Fibroblast of lung (primary cell): ENCODE measurements around the gene AMY1B. TPM values are rescaled to one million over a fixed set of nuclear protein-coding genes. Genes with fewer than 3 reads are reported as not detected.
"Not testable (repeated sequence)": the region's sequence is repeated elsewhere in the genome, so short reads cannot be mapped to it uniquely, and the experiment has no call there.

Experiments used
- DNase-seq, 2 donors: peaks; one replicate each; pipeline versions ENCODE4 v3.0.0 to v3.0.0-alpha.2; 2010; ENCODE audit warnings: low read depth in 2 of 2
- H2AFZ ChIP-seq: 2 replicates; pipeline ENCODE4 v1.5.1; 2012; ENCODE audit warnings: low read length, control low read depth, inconsistent platforms
- H3K27ac ChIP-seq: 2 replicates; pipeline ENCODE4 v1.5.1; 2011; ENCODE audit warnings: low read length, control low read depth; ENCODE audit not compliant: insufficient read depth
- H3K27me3 ChIP-seq: 2 replicates; pipeline ENCODE4 v1.5.1; 2011; ENCODE audit warnings: mild to moderate bottlenecking, low read length; ENCODE audit not compliant: control insufficient read depth, insufficient read depth
- H3K36me3 ChIP-seq: 2 replicates; pipeline ENCODE4 v1.5.1; 2011; ENCODE audit warnings: low read length; ENCODE audit not compliant: control insufficient read depth, insufficient read depth
- H3K4me1 ChIP-seq: 2 replicates; pipeline ENCODE4 v1.5.1; 2011; ENCODE audit warnings: low read length; ENCODE audit not compliant: control insufficient read depth, insufficient read depth; ENCODE audit errors: extremely low read depth
- H3K4me2 ChIP-seq: 2 replicates; pipeline ENCODE4 v1.5.1; 2011; ENCODE audit warnings: low read length, control low read depth; ENCODE audit not compliant: insufficient read depth; ENCODE audit errors: extremely low read depth
- H3K4me3 ChIP-seq, 4 experiments: fragments of 200-600 bp in 1 of 4; sonication (generic) in 1 of 4; replicated peaks in 1 of 4; 2 replicates each; pipeline ENCODE4 v1.5.1; 2011 to 2016; ENCODE audit warnings: low read length in 4 of 4, low read depth in 3 of 4, mild to moderate bottlenecking in 3 of 4, control low read depth in 2 of 4, inconsistent platforms in 1 of 4, mixed read lengths in 1 of 4; ENCODE audit not compliant: insufficient read depth in 1 of 4; ENCODE audit errors: control extremely low read depth in 1 of 4
- H3K79me2 ChIP-seq: 2 replicates; pipeline ENCODE4 v1.5.1; 2012; ENCODE audit warnings: mild to moderate bottlenecking, low read length, inconsistent platforms; ENCODE audit not compliant: control insufficient read depth, insufficient read depth
- H3K9ac ChIP-seq: 2 replicates; pipeline ENCODE4 v1.5.1; 2011; ENCODE audit warnings: mild to moderate bottlenecking, low read length, control low read depth; ENCODE audit not compliant: insufficient read depth
- H3K9me3 ChIP-seq: 2 replicates; pipeline ENCODE4 v1.5.1; 2012; ENCODE audit warnings: low read depth, low read length; ENCODE audit not compliant: control insufficient read depth, insufficient read depth
- H4K20me1 ChIP-seq: 2 replicates; pipeline ENCODE4 v1.5.1; 2011; ENCODE audit warnings: low read length; ENCODE audit not compliant: control insufficient read depth, insufficient read depth; ENCODE audit errors: extremely low read depth
- polyA plus RNA-seq, 2 donors: library from polyadenylated mRNA; depleted of rRNA in 1 of 2; stranded (reverse) in 1 of 2; unstranded in 1 of 2; fragments of >200 nt; gene quantifications; 2 replicates each; pipeline ENCODE4 v1.2.1, GENCODE V29; 2011 to 2012; ENCODE audit warnings: missing spikeins in 1 of 2
- total RNA-seq: library from RNA; depleted of rRNA; stranded (reverse); fragments of >200 nt; gene quantifications from 2 replicates; pipeline ENCODE4 v1.2.1, GENCODE V29; 2014

Gene AMY1B
- total and polyA plus RNA-seq, 2 donors (not counting 1 experiment from before 2014, with no cell fraction given): not detected

GRCh38 chr1:103654133-103654532 lies 41.9 kb downstream of the AMY1B start:
- H4K20me1 ChIP-seq, H3K9me3 ChIP-seq, H3K4me2 ChIP-seq, H3K27me3 ChIP-seq, H3K4me3 ChIP-seq, DNase-seq, H3K79me2 ChIP-seq, H3K27ac ChIP-seq, H3K36me3 ChIP-seq, H2AFZ ChIP-seq, H3K4me1 ChIP-seq, H3K9ac ChIP-seq: not testable (repeated sequence)

GRCh38 chr1:103650889-103651288 lies 45.1 kb downstream of the AMY1B start:
- H3K27me3 ChIP-seq, H3K4me2 ChIP-seq, H3K4me1 ChIP-seq, H3K36me3 ChIP-seq, DNase-seq, H3K9me3 ChIP-seq, H3K27ac ChIP-seq, H2AFZ ChIP-seq, H4K20me1 ChIP-seq, H3K4me3 ChIP-seq, H3K79me2 ChIP-seq, H3K9ac ChIP-seq: not testable (repeated sequence)

- H3K4me2 ChIP-seq, DNase-seq, H3K9me3 ChIP-seq: not testable (repeated sequence)
These were observed 45.7 kb downstream of the AMY1B start for GRCh38 chr1:103650305-103650704.

DNA sequence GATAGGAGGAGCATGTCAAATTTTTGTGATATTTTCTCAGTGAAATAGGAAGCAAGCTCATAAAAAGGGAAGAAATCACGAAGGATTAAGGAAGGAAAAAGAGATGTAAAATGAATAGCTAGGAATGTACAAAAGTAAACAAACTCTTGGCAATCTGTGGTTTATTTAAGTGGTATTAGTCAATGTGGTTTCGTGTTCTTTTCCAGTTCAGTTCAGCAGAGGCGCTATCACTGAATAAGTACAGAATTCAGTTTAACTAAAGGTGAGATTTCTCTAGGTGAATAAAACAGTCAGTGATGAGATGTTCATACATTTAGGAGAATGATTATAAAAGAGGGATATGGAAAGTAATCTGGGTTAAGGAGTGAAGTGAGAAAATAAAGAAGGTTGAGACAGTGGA lies 52.1 kb downstream of the AMY1B start:
- DNase-seq, H3K27ac ChIP-seq, H3K4me1 ChIP-seq, H3K4me2 ChIP-seq, H3K27me3 ChIP-seq, H3K9me3 ChIP-seq, H3K4me3 ChIP-seq, H3K79me2 ChIP-seq, H4K20me1 ChIP-seq, H3K36me3 ChIP-seq, H3K9ac ChIP-seq, H2AFZ ChIP-seq: not testable (repeated sequence)

More at GRCh38 chr1:103650305-103650704, 45.7 kb downstream of the AMY1B start:
- H3K27me3 ChIP-seq, H2AFZ ChIP-seq, H3K36me3 ChIP-seq, H4K20me1 ChIP-seq, H3K79me2 ChIP-seq, H3K4me1 ChIP-seq, H3K9ac ChIP-seq, H3K4me3 ChIP-seq, H3K27ac ChIP-seq: not testable (repeated sequence)

DNA sequence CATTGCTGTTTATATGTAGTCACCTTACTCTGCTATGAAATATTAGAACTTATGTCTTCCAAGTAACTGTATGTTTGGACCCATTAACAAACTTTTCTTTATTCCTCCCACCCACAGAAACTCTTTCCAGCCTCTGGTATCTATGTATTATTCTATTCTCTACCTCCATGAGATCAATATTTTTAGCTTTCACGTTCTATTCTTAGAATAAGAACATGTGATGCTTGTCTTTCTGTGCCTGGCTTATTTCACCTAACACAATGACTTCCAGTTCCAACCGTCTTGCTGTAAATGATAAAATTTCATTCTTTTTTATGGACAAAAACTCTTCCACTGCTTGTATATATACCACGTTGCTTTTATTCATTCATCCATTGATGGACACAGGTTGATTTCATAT lies 54.8 kb downstream of the AMY1B start:
- H3K9me3 ChIP-seq, H3K4me2 ChIP-seq, H3K36me3 ChIP-seq, H3K4me1 ChIP-seq, H3K4me3 ChIP-seq, H3K9ac ChIP-seq, H3K27ac ChIP-seq, DNase-seq, H4K20me1 ChIP-seq, H3K27me3 ChIP-seq, H2AFZ ChIP-seq, H3K79me2 ChIP-seq: not testable (repeated sequence)

Other genes with a start within 250 kb of the AMY1B start
- 4.6 and 5.6 TPM in 2 replicates for gene RNPC3, start 170.5 kb downstream of the AMY1B start, total RNA-seq
- gene RNPC3, start 170.5 kb downstream of the AMY1B start, polyA plus RNA-seq: 8.2 and 10.9 TPM in 2 replicates
- gene AMY2B, start 124.6 kb downstream of the AMY1B start, total RNA-seq: 3.6 and 4.0 TPM in 2 replicates
- gene AMY2B, start 124.6 kb downstream of the AMY1B start, polyA plus RNA-seq: 0.61 and 0.75 TPM in 2 replicates
- gene AMY2A, start 78.8 kb downstream of the AMY1B start, total RNA-seq: not detected in 2 replicates
- gene AMY2A, start 78.8 kb downstream of the AMY1B start, polyA plus RNA-seq: not detected in 2 replicates
- not detected in 2 replicates for gene AMY1A, start 40.5 kb downstream of the AMY1B start, total RNA-seq
- not detected in 2 replicates for gene AMY1A, start 40.5 kb downstream of the AMY1B start, polyA plus RNA-seq
- not detected in 2 replicates for gene AMY1C, start 53.7 kb upstream of the AMY1B start, total RNA-seq
- not detected in 2 replicates for gene AMY1C, start 53.7 kb upstream of the AMY1B start, polyA plus RNA-seq